Stimulated activated naive B cell treated with anti-CD40 and anti-IgM and Interleukin-4, amounts not matched to agents 10 μg/mL and 1 μg/mL and 100 μg/mL, for 72 hours (primary cell): ENCODE data around the gene RAB11FIP3.

Experiments used
- ATAC-seq, 2 donors: fragments of 150-1000 bp; cut with Tn5 transposase; replicated peaks; 2 replicates each; pipeline ENCODE4 v1.10.0; 2021; ENCODE audit warnings: moderate library complexity in 1 of 2
- DNase-seq: peaks from one replicate; pipeline ENCODE4 v3.0.0; 2021
- H3K27ac Mint-ChIP-seq: one replicate; pipeline ENCODE4 v1.8.0; 2022; ENCODE audit warnings: mild to moderate bottlenecking, mixed read lengths
- H3K27me3 Mint-ChIP-seq, 2 donors: one replicate each; pipeline ENCODE4 v1.8.0; 2022; ENCODE audit warnings: mixed read lengths in 2 of 2
- H3K36me3 Mint-ChIP-seq, 2 donors: one replicate each; pipeline ENCODE4 v1.8.0; 2022; ENCODE audit warnings: mixed read lengths in 2 of 2, mild to moderate bottlenecking in 1 of 2
- H3K4me1 Mint-ChIP-seq, 2 donors: one replicate each; pipeline ENCODE4 v1.8.0; 2022; ENCODE audit warnings: mixed read lengths in 2 of 2, mild to moderate bottlenecking in 1 of 2
- H3K4me3 Mint-ChIP-seq, 2 donors: one replicate each; pipeline ENCODE4 v1.8.0; 2022; ENCODE audit warnings: mild to moderate bottlenecking in 2 of 2, mixed read lengths in 2 of 2, moderate library complexity in 1 of 2
- H3K9me3 Mint-ChIP-seq, 2 donors: one replicate each; pipeline ENCODE4 v1.8.0; 2022; ENCODE audit warnings: mixed read lengths in 2 of 2, mild to moderate bottlenecking in 1 of 2

Gene RAB11FIP3

DNA sequence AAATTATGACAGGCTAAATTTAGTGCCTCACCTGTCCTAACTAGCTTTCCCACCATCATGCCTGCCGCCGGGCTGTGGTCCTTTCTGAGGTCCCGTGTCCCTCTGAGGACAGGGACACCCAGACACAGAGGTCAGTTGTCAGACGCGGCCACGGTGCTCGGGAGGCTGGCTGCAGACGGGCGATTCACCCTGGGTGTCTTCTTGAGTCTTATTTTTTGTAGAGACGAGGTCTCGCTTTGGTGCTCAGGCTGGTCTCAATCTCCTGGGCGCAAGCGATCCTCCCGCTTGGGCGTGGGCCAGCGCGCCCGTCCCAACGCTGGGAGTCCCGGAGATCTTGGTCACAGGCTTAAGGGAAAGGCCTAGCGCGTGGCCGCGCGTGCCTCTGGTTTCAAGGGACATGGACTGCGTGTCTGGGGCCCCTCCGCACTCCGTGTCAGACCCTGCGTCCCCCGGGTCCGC lies 797 bp upstream of the RAB11FIP3 start:
- peak overlapping the region; percentile 42 for H3K27ac Mint-ChIP-seq
- DNase-seq, result no peak
- H3K36me3 Mint-ChIP-seq, result peaks cover 8 to 19% of the 10 kb centered on the region in 2 donors

DNA sequence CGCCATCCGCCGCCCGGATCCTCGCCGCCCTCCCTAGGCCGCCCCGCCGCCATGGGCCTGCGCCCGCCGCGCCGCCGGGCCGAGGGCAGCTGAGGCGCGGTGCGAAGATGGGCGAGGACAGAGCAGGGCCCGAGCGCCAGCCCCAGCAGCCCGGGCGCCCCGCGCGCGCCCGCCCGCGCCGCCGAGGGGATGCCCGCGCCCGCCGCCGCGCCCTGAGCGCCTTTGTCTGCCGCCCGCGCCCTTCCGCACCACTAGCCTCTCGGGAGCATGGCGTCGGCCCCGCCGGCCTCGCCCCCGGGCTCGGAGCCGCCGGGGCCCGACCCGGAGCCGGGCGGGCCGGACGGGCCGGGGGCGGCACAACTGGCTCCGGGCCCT lies 278 bp downstream of the RAB11FIP3 start:
- H3K4me1 Mint-ChIP-seq, result peaks cover 23 to 40% of the 10 kb centered on the region in 2 donors
- no peak overlapping the region for H3K27ac Mint-ChIP-seq
- ATAC-seq (peak; percentile 56 to 63), DNase-seq (no peak)
- H3K36me3 Mint-ChIP-seq, result peaks cover 11 to 19% of the 10 kb centered on the region in 2 donors
- no peaks in the 10 kb centered on the region for H3K9me3 Mint-ChIP-seq
- H3K4me3 Mint-ChIP-seq, result peak overlapping the region; percentile 91 to 92
- peaks cover 6 to 13% of the 10 kb centered on the region in 2 donors for H3K27me3 Mint-ChIP-seq

More for the DNA sequence above, 797 bp upstream of the RAB11FIP3 start:
- Mint-ChIP-seq H3K4me3 (peak overlapping the region; percentile 91 to 92), H3K27me3 (peaks cover 6 to 13% of the 10 kb centered on the region in 2 donors), H3K4me1 (peaks cover 23 to 40% of the 10 kb centered on the region in 2 donors), H3K9me3 (no peaks in the 10 kb centered on the region)
- no peak for ATAC-seq

- H3K36me3 Mint-ChIP-seq, result peaks cover 14 to 23% of the 10 kb centered on the region in 2 donors
- H3K27me3 Mint-ChIP-seq, result peaks cover 6 to 13% of the 10 kb centered on the region in 2 donors
- DNase-seq (no peak), ATAC-seq (peak; percentile 3 to 29)
- no peaks in the 10 kb centered on the region for H3K9me3 Mint-ChIP-seq
- peak overlapping the region; percentile 83 to 88 for H3K4me3 Mint-ChIP-seq
- H3K27ac Mint-ChIP-seq, result peak overlapping the region; percentile 56
- H3K4me1 Mint-ChIP-seq, result peaks cover 26 to 40% of the 10 kb centered on the region in 2 donors
These were observed 861 bp downstream of the RAB11FIP3 start for GRCh38 chr16:426115-426905.

GRCh38 chr16:426906-427249 lies 1.4 kb downstream of the RAB11FIP3 start:
- H3K4me1 Mint-ChIP-seq, result peaks cover 26 to 40% of the 10 kb centered on the region in 2 donors
- peaks cover 14 to 23% of the 10 kb centered on the region in 2 donors for H3K36me3 Mint-ChIP-seq
- peak overlapping the region; percentile 83 to 88 for H3K4me3 Mint-ChIP-seq
- no peak for DNase-seq
- ATAC-seq, result no peak
- H3K27me3 Mint-ChIP-seq, result peaks cover 6 to 13% of the 10 kb centered on the region in 2 donors
- H3K27ac Mint-ChIP-seq, result peak overlapping the region; percentile 14
- no peaks in the 10 kb centered on the region for H3K9me3 Mint-ChIP-seq

DNA sequence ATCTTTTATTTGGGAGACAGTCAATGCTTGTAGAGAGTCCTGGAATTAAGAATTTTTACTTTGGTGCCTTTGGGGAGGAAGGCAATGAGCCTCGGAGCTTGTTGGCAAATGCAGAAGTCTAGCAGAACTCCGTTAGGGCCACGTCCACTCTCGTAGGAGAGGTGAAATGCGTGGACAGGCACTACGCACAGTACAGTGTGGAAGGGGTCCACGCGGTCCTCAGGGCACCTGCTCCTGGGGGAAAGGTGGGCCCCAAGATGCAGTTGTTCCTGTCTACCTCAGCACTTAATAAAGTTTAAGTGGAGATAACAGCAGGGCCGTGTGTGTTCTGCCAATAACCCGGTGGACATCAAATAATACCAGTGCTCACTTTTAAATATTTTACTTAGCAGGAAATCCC lies 1.8 kb downstream of the RAB11FIP3 start:
- Mint-ChIP-seq H3K36me3 (peaks cover 14 to 23% of the 10 kb centered on the region in 2 donors), H3K9me3 (no peaks in the 10 kb centered on the region), H3K4me3 (peak overlapping the region; percentile 83 to 88), H3K27me3 (peaks cover 6 to 13% of the 10 kb centered on the region in 2 donors), H3K27ac (no peak overlapping the region), H3K4me1 (peaks cover 26 to 40% of the 10 kb centered on the region in 2 donors)
- no peak for DNase-seq
- ATAC-seq, result no peak

GRCh38 chr16:430904-431303 lies 5.5 kb downstream of the RAB11FIP3 start:
- no peak overlapping the region for H3K4me3 Mint-ChIP-seq
- ATAC-seq (no peak), DNase-seq (no peak)
- peaks cover 19 to 23% of the 10 kb centered on the region in 2 donors for H3K4me1 Mint-ChIP-seq
- H3K27ac Mint-ChIP-seq, result no peak overlapping the region
- H3K27me3 Mint-ChIP-seq, result no peaks in the 10 kb centered on the region
- peaks cover 17 to 31% of the 10 kb centered on the region in 2 donors for H3K36me3 Mint-ChIP-seq
- no peaks in the 10 kb centered on the region for H3K9me3 Mint-ChIP-seq

DNA sequence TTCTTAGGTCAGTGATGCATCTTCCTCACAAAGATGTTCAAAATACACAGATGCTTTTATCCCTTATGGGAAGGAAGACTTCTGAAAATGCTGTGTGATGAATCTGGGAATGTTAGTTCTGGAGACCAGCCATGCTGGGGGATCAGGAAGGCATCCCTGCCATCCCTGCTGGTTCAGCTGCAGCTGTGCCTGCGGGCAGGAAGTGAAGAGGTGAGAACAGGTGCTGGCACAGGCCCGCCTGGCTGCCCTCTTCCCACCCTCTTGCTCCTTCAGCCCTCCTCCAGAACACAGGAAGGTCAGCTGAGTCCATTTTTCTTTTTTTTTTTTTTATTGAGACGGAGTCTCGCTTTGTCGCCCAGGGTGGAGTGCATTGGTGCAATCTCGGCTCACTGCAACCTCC lies 15.2 kb downstream of the RAB11FIP3 start:
- Mint-ChIP-seq H3K9me3 (no peaks in the 10 kb centered on the region), H3K27ac (no peak overlapping the region), H3K4me3 (no peak overlapping the region), H3K36me3 (peaks cover 18 to 21% of the 10 kb centered on the region in 2 donors), H3K4me1 (peaks cover 21% of the 10 kb centered on the region in 2 donors), H3K27me3 (no peaks in the 10 kb centered on the region)
- ATAC-seq, result no peak
- DNase-seq, result no peak

DNA sequence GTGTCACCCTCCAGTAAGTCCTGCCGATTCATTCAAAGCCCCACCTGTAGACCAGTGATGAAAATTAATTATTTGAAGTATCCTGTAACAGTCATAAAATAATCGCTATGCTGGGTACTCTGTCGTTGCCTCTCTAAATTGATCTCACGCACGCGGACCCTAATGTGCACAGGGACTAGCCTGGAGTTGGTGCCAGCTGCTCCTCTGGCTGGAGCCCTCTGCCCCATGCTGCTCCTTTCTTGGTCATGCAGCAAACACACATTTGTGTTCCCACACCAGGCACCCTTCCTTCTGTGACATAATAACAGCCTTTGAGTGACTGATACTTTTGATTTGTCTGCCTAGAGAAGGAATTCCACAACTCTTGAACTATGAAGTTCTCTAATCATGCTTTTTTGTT lies 16.0 kb downstream of the RAB11FIP3 start:
- H3K36me3 Mint-ChIP-seq, result peaks cover 18 to 21% of the 10 kb centered on the region in 2 donors
- peak overlapping the region; percentile 37 for H3K27ac Mint-ChIP-seq
- no peaks in the 10 kb centered on the region for H3K9me3 Mint-ChIP-seq
- no peak for DNase-seq
- H3K4me1 Mint-ChIP-seq, result peaks cover 21% of the 10 kb centered on the region in 2 donors
- ATAC-seq, result no peak
- H3K4me3 Mint-ChIP-seq, result no peak overlapping the region
- H3K27me3 Mint-ChIP-seq, result no peaks in the 10 kb centered on the region

DNA sequence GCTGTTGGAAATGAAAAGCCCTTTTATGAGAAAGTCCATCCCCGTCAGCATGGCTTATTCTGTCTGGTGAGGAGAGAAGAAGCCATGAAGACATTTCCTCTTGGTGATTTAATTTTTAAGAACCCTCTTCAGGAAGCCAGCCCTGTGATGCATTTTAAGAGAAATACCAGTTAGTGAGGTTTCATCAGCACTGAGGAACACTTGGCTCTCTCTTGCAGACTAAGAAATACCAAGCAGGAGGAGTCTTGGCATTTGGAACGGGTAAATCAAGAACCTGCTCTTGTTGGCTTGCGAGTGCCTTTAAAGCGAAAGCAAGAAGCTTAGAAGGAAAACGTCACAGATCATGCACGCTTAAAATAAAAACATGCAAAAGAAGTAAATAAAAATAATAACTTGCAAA lies 17.5 kb downstream of the RAB11FIP3 start:
- ATAC-seq (no peak), DNase-seq (no peak)
- peaks cover 21% of the 10 kb centered on the region in 2 donors for H3K4me1 Mint-ChIP-seq
- H3K27ac Mint-ChIP-seq, result no peak overlapping the region
- H3K9me3 Mint-ChIP-seq, result no peaks in the 10 kb centered on the region
- no peak overlapping the region for H3K4me3 Mint-ChIP-seq
- H3K27me3 Mint-ChIP-seq, result no peaks in the 10 kb centered on the region
- H3K36me3 Mint-ChIP-seq, result peaks cover 19 to 21% of the 10 kb centered on the region in 2 donors

- Mint-ChIP-seq H3K4me3 (no peak overlapping the region), H3K27me3 (no peaks in the 10 kb centered on the region), H3K9me3 (no peaks in the 10 kb centered on the region), H3K27ac (no peak overlapping the region), H3K4me1 (peaks cover 21 to 22% of the 10 kb centered on the region in 2 donors), H3K36me3 (peaks cover 21 to 23% of the 10 kb centered on the region in 2 donors)
- DNase-seq (no peak), ATAC-seq (no peak)
These were observed 18.6 kb downstream of the RAB11FIP3 start for GRCh38 chr16:444027-444426.

GRCh38 chr16:445566-445965 lies 20.1 kb downstream of the RAB11FIP3 start:
- H3K4me1 Mint-ChIP-seq, result peaks cover 20 to 31% of the 10 kb centered on the region in 2 donors

DNA sequence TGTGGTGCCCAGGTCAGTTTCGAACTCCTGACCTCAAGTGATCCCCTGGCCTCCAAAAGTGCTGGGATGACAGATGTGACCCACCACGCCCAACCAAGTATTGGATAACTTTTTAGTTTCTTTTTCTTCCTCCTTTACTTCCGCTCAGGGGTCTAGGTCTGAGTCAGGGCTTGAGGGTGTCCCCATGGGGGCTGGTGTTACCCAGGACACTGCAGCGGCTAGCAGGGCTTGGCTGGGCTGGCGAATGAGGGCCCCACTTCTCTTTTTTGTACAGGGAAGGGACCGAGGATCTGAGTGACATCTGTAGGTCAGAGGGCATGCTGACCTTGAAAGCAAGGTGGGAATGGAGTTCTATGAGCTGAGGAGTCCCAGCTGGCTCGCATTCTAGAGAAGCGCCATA lies 24.9 kb downstream of the RAB11FIP3 start:
- no peaks in the 10 kb centered on the region for H3K9me3 Mint-ChIP-seq
- H3K27me3 Mint-ChIP-seq, result no peaks in the 10 kb centered on the region
- peak; percentile 13 for DNase-seq
- H3K27ac Mint-ChIP-seq, result no peak overlapping the region
- no peak overlapping the region for H3K4me3 Mint-ChIP-seq
- peaks cover 4% of the 10 kb centered on the region in 2 donors for H3K36me3 Mint-ChIP-seq
- peak; percentile 14 to 76 for ATAC-seq
- peaks cover 9 to 15% of the 10 kb centered on the region in 2 donors for H3K4me1 Mint-ChIP-seq

More at GRCh38 chr16:445566-445965, 20.1 kb downstream of the RAB11FIP3 start:
- Mint-ChIP-seq H3K4me3 (no peak overlapping the region), H3K27me3 (no peaks in the 10 kb centered on the region), H3K9me3 (no peaks in the 10 kb centered on the region), H3K27ac (no peak overlapping the region), H3K36me3 (peaks cover 16% of the 10 kb centered on the region in 2 donors)
- ATAC-seq (no peak), DNase-seq (no peak)

DNA sequence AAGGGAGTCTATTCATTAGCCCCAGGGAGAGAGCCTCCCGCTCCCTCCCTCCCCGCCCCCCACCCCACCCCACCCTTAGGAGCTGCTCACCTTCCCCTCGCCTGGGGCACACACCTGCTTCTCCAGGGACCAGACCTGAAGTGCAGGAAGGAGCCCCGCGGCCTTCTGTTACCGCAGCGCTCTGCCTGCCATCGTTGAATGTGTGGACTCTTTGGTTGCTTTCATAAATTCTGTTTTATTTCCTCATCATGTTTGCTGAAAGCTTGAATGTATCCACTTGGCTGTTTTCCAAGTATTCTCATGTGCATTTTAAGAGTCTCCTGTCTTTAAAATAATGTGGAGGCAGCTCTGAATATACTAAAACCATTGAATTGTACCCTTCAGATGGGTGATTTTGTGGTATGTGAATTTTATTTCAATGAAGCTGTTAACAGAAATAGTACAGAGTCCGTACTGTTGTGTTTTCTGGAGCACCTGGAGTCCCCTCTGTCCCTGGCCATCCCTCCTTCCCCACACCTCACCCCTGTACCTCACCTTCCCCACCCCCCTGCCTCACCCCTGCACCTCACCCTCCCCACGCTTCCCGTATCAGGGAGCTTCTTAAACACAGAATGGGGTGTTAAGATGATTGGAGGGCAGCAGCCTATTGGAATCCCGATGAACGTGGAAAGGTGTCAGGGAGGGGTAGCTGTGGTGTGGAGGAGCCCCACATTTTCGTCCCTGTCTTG lies 25.5 kb downstream of the RAB11FIP3 start:
- H3K27me3 Mint-ChIP-seq, result no peaks in the 10 kb centered on the region
- ATAC-seq (no peak), DNase-seq (no peak)

GRCh38 chr16:454397-454940 lies 29.0 kb downstream of the RAB11FIP3 start:
- no peak for DNase-seq
- H3K27ac Mint-ChIP-seq, result no peak overlapping the region
- ATAC-seq, result no peak
- no peaks in the 10 kb centered on the region for H3K27me3 Mint-ChIP-seq
- no peaks in the 10 kb centered on the region for H3K9me3 Mint-ChIP-seq
- no peaks in the 10 kb centered on the region for H3K36me3 Mint-ChIP-seq
- H3K4me1 Mint-ChIP-seq, result peaks cover 11 to 12% of the 10 kb centered on the region in 2 donors
- no peak overlapping the region for H3K4me3 Mint-ChIP-seq

More for the DNA sequence above, 25.5 kb downstream of the RAB11FIP3 start:
- Mint-ChIP-seq H3K27ac (no peak overlapping the region), H3K4me3 (no peak overlapping the region), H3K9me3 (no peaks in the 10 kb centered on the region), H3K36me3 (peaks cover 4% of the 10 kb centered on the region in 2 donors), H3K4me1 (peaks cover 9 to 15% of the 10 kb centered on the region in 2 donors)
